Ovary (tissue), 3 donors: ENCODE measurements around the gene SLC6A12.

Source experiments
- CTCF ChIP-seq, 3 donors: fragments of 450-650 bp in 2 of 3; fragments of 200-600 bp in 1 of 3; IDR thresholded peaks; one replicate each; pipeline versions ENCODE4 v1.5.1 to v1.8.0; 2016 to 2022; ENCODE audit warnings: antibody characterized with exemption in 3 of 3, mild to moderate bottlenecking in 1 of 3
- POLR2A ChIP-seq: fragments of 450-650 bp; IDR thresholded peaks from one replicate; pipeline ENCODE4 v1.6.1; 2017; ENCODE audit warnings: antibody characterized with exemption, mild to moderate bottlenecking, moderate library complexity
- donor health status: DM: no; HTN: no; CAD: no.

GRCh38 chr12:174596-174995, 39.4 kb downstream of the SLC6A12 start:
- TF ChIP-seq CTCF (IDR thresholded peaks at IDR 0.05) (no peak), POLR2A (no peak)
